Breast epithelium (tissue), 3 donors: Measurements from ENCODE around the gene UBLCP1.

Source experiments
- CTCF ChIP-seq, 3 donors: fragments of 450-650 bp; IDR thresholded peaks; one replicate each; pipeline ENCODE4 v1.5.1; 2016 to 2017; ENCODE audit warnings: antibody characterized with exemption in 3 of 3, mild to moderate bottlenecking in 3 of 3, moderate library complexity in 3 of 3
- POLR2AphosphoS5 ChIP-seq, 3 donors: sonication (generic); formaldehyde crosslinking; IDR thresholded peaks; one replicate each; pipeline ENCODE4 v1.6.1; 2017; ENCODE audit warnings: antibody characterized with exemption in 3 of 3

DNA sequence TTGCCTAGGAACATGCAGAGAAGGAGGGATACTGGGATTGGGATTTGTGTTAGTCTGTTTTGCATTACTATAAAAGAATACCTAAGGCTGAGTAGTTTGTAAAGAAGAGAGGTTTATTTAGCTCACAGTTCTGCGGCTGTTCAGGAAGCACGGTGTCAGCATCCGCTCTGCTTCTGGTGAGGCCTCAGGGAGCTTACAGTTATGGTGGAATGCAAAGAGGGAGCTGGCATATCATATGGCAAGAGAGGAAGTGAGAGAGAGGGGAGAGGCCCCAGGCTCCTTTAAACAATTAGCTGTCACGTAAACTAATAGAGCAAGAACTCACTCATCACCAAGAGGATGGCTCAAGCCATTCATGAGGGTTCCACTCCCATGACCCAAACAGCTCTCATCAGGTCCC lies 40.2 kb downstream of the UBLCP1 start:
- no peak for TF ChIP-seq POLR2AphosphoS5 (IDR thresholded peaks at IDR 0.05)
- TF ChIP-seq CTCF (IDR thresholded peaks at IDR 0.05) = no peak
